22Rv1 (cell line): ENCODE data around the gene PCIF1.

ENCODE experiments used
- CTCF ChIP-seq: fragments of 450-650 bp; IDR thresholded peaks from 2 replicates; pipeline ENCODE4 v1.5.1; 2017; ENCODE audit warnings: mild to moderate bottlenecking
- ZFX ChIP-seq: fragments of 450-650 bp; IDR thresholded peaks from 2 replicates; pipeline ENCODE4 v1.6.1; 2017; ENCODE audit warnings: antibody characterized with exemption, borderline replicate concordance

- TF ChIP-seq CTCF (no peak), ZFX (no peak)
Observed at GRCh38 chr20:45896641-45897161, 37.8 kb upstream of the PCIF1 start.
